Measurements from ENCODE around the gene GIMAP1. TPM values are rescaled to one million over a fixed set of nuclear protein-coding genes. Genes with fewer than 3 reads are reported as not detected.
A peak's percentile ranks its signal among the peaks of the same experiment; 100 is the strongest.

GIMAP1 gene
- total and polyA plus RNA-seq, 5 experiments from 2014 or later: 48.0 to 119 (median 87.4) TPM

GRCh38 chr7:150735596-150736358 is 19.4 kb downstream of the GIMAP1 start:
- Mint-ChIP-seq H3K4me3 (peak overlapping the region; percentile 88 to 100 (median 98)), H3K27ac (peak overlapping the region; percentile 93 to 100 (median 96)), H3K9me3 (peaks cover 0 to 5% (median 0%) of the 10 kb centered on the region in 9 donors), H3K4me1 (peaks cover 43 to 71% (median 66%) of the 10 kb centered on the region in 4 donors), H3K36me3 (peaks cover 29 to 33% (median 30%) of the 10 kb centered on the region in 3 donors), H3K27me3 (no peaks in the 10 kb centered on the region)
- no peak for DNase-seq
- POLR2A ChIA-PET: interaction anchor here (0.9 to 16.2 kb wide), 14 partner anchors 8 to 283 kb away, joined by 3 to 323 read pairs (median 6); partner anchors contain the start of genes GIMAP1, GIMAP4, GIMAP6 and GIMAP7
- ATAC-seq: peak; percentile 31 to 43

- peaks cover 40 to 43% (median 41%) of the 10 kb centered on the region in 3 donors for H3K36me3 Mint-ChIP-seq
- H3K9me3 Mint-ChIP-seq: peaks cover 0 to 5% (median 0%) of the 10 kb centered on the region in 9 donors
- DNase-seq: no peak
- H3K4me3 Mint-ChIP-seq: peak overlapping the region; percentile 88 to 100 (median 98)
- peak; percentile 15 to 31 for ATAC-seq
- peak overlapping the region; percentile 93 to 100 (median 96) for H3K27ac Mint-ChIP-seq
- POLR2A ChIA-PET: interaction anchor here (0.6 to 16.2 kb wide), 28 partner anchors 8 to 368 kb away, joined by 3 to 323 read pairs (median 6); partner anchors contain the start of genes GIMAP1, GIMAP2, GIMAP4 and GIMAP6
- no peaks in the 10 kb centered on the region for H3K27me3 Mint-ChIP-seq
- peaks cover 47 to 75% (median 68%) of the 10 kb centered on the region in 4 donors for H3K4me1 Mint-ChIP-seq
Measured at GRCh38 chr7:150736864-150737263, 20.5 kb downstream of the GIMAP1 start.

- Mint-ChIP-seq H3K27ac (peak within 1 kb of the TSS; percentile 93 to 100 (median 96)), H3K36me3 (peaks cover 46 to 47% (median 47%) of the 10 kb centered on the region in 3 donors), H3K27me3 (no peaks in the 10 kb centered on the region), H3K9me3 (peaks cover 0 to 5% (median 0%) of the 10 kb centered on the region in 9 donors), H3K4me3 (peak within 1 kb of the TSS; percentile 88 to 100 (median 98)), H3K4me1 (peaks cover 48 to 75% (median 68%) of the 10 kb centered on the region in 4 donors)
- POLR2A ChIA-PET: interaction anchor here (0.6 to 16.2 kb wide), 39 partner anchors 9 to 369 kb away, joined by 3 to 323 read pairs (median 5); partner anchors contain the start of genes GIMAP1, GIMAP2, GIMAP4 and GIMAP6
- DNase-seq: peak in 6 of 10 donors; percentile 27 to 60 (median 40)
- peak; percentile 67 to 76 for ATAC-seq
Measured at GRCh38 chr7:150737265-150738055, 21.0 kb downstream of the GIMAP1 start, which contains the start of gene GIMAP5. GIMAP5 (plus strand) TSS chr7:150737418; CDS start chr7:150740885, 3,467 bp downstream.

- Mint-ChIP-seq H3K4me1 (peaks cover 48 to 75% (median 68%) of the 10 kb centered on the region in 4 donors), H3K9me3 (peaks cover 0 to 5% (median 0%) of the 10 kb centered on the region in 9 donors), H3K36me3 (peaks cover 52 to 53% (median 52%) of the 10 kb centered on the region in 3 donors), H3K4me3 (peak overlapping the region; percentile 88 to 100 (median 98)), H3K27me3 (no peaks in the 10 kb centered on the region), H3K27ac (peak overlapping the region; percentile 93 to 100 (median 96))
- POLR2A ChIA-PET: interaction anchor here (0.8 to 16.2 kb wide), 29 partner anchors 8 to 370 kb away, joined by 3 to 323 read pairs (median 6); partner anchors contain the start of genes GIMAP1, GIMAP2, GIMAP4 and GIMAP6
- DNase-seq (peak in 1 of 10 donors; percentile 35), ATAC-seq (no peak)
Measured at GRCh38 chr7:150738092-150738491, 21.7 kb downstream of the GIMAP1 start.

- peaks cover 47 to 75% (median 68%) of the 10 kb centered on the region in 4 donors for H3K4me1 Mint-ChIP-seq
- peak overlapping the region; percentile 93 to 100 (median 96) for H3K27ac Mint-ChIP-seq
- DNase-seq (no peak), ATAC-seq (no peak)
- peak overlapping the region; percentile 88 to 100 (median 98) for H3K4me3 Mint-ChIP-seq
- POLR2A ChIA-PET: interaction anchor here (0.8 to 16.2 kb wide), 28 partner anchors 8 to 286 kb away, joined by 3 to 323 read pairs (median 6); partner anchors contain the start of genes GIMAP1, GIMAP2, GIMAP4 and GIMAP6
- peaks cover 0 to 5% (median 0%) of the 10 kb centered on the region in 9 donors for H3K9me3 Mint-ChIP-seq
- peaks cover 57 to 58% (median 57%) of the 10 kb centered on the region in 3 donors for H3K36me3 Mint-ChIP-seq
- H3K27me3 Mint-ChIP-seq: no peaks in the 10 kb centered on the region
Measured at GRCh38 chr7:150738591-150739001, 22.2 kb downstream of the GIMAP1 start.

- no peak for ATAC-seq
- POLR2A ChIA-PET: interaction anchor here (0.8 to 16.2 kb wide), 22 partner anchors 9 to 287 kb away, joined by 3 to 323 read pairs (median 8); partner anchors contain the start of genes GIMAP1, GIMAP2, GIMAP4 and GIMAP6
- Mint-ChIP-seq H3K4me3 (peak overlapping the region; percentile 88 to 100 (median 98)), H3K9me3 (peaks cover 0 to 5% (median 0%) of the 10 kb centered on the region in 9 donors), H3K36me3 (peaks cover 58 to 63% (median 62%) of the 10 kb centered on the region in 3 donors), H3K4me1 (peaks cover 47 to 75% (median 68%) of the 10 kb centered on the region in 4 donors), H3K27ac (peak overlapping the region; percentile 93 to 100 (median 96)), H3K27me3 (no peaks in the 10 kb centered on the region)
- no peak for DNase-seq
Measured at GRCh38 chr7:150739033-150739432, 22.6 kb downstream of the GIMAP1 start.

- DNase-seq: no peak
- no peaks in the 10 kb centered on the region for H3K27me3 Mint-ChIP-seq
Measured at GRCh38 chr7:150740053-150740452, 23.6 kb downstream of the GIMAP1 start.

GRCh38 chr7:150742286-150742968 is 26.0 kb downstream of the GIMAP1 start:
- POLR2A ChIA-PET: interaction anchor here (0.6 to 16.2 kb wide), 24 partner anchors 11 to 309 kb away, joined by 3 to 245 read pairs (median 6); partner anchors contain the start of genes GIMAP1, GIMAP2, GIMAP4 and GIMAP6
- Mint-ChIP-seq H3K4me3 (peak overlapping the region; percentile 88 to 100 (median 98)), H3K9me3 (peaks cover 0 to 5% (median 0%) of the 10 kb centered on the region in 9 donors), H3K27ac (peak overlapping the region; percentile 92 to 100 (median 96)), H3K36me3 (peaks cover 60 to 85% (median 77%) of the 10 kb centered on the region in 3 donors), H3K27me3 (no peaks in the 10 kb centered on the region), H3K4me1 (peaks cover 55 to 81% (median 73%) of the 10 kb centered on the region in 4 donors)
- ATAC-seq (no peak), DNase-seq (no peak)

More at GRCh38 chr7:150740053-150740452, 23.6 kb downstream of the GIMAP1 start:
- peak overlapping the region; percentile 92 to 100 (median 96) for H3K27ac Mint-ChIP-seq
- H3K4me3 Mint-ChIP-seq: peak overlapping the region; percentile 88 to 100 (median 98)
- no peak for ATAC-seq
- H3K36me3 Mint-ChIP-seq: peaks cover 58 to 72% (median 71%) of the 10 kb centered on the region in 3 donors
- POLR2A ChIA-PET: interaction anchor here (1.5 to 16.2 kb wide), 18 partner anchors 8 to 288 kb away, joined by 3 to 323 read pairs (median 64); partner anchors contain the start of genes GIMAP1, GIMAP2, GIMAP4 and GIMAP6
- H3K4me1 Mint-ChIP-seq: peaks cover 49 to 75% (median 68%) of the 10 kb centered on the region in 4 donors
- peaks cover 0 to 5% (median 0%) of the 10 kb centered on the region in 9 donors for H3K9me3 Mint-ChIP-seq

GRCh38 chr7:150744041-150744656 is 27.7 kb downstream of the GIMAP1 start:
- POLR2A ChIA-PET: interaction anchor here (0.7 to 16.2 kb wide), 30 partner anchors 8 to 314 kb away, joined by 3 to 245 read pairs (median 6); partner anchors contain the start of genes GIMAP1, GIMAP2, GIMAP4 and GIMAP6
- peaks cover 60 to 98% (median 90%) of the 10 kb centered on the region in 4 donors for H3K4me1 Mint-ChIP-seq
- peaks cover 44 to 71% (median 62%) of the 10 kb centered on the region in 3 donors for H3K36me3 Mint-ChIP-seq
- no peak for DNase-seq
- H3K4me3 Mint-ChIP-seq: peak overlapping the region; percentile 88 to 100 (median 98)
- no peaks in the 10 kb centered on the region for H3K27me3 Mint-ChIP-seq
- H3K27ac Mint-ChIP-seq: peak overlapping the region; percentile 92 to 100 (median 96)
- peaks cover 0 to 2% (median 0%) of the 10 kb centered on the region in 9 donors for H3K9me3 Mint-ChIP-seq
- ATAC-seq: no peak

GRCh38 chr7:150745086-150745485 is 28.7 kb downstream of the GIMAP1 start:
- Mint-ChIP-seq H3K9me3 (peaks cover 0 to 2% (median 0%) of the 10 kb centered on the region in 9 donors), H3K27ac (peak overlapping the region; percentile 92 to 100 (median 96)), H3K4me3 (peak overlapping the region; percentile 88 to 100 (median 98)), H3K4me1 (peaks cover 60 to 100% (median 97%) of the 10 kb centered on the region in 4 donors), H3K36me3 (peaks cover 37 to 63% (median 54%) of the 10 kb centered on the region in 3 donors), H3K27me3 (no peaks in the 10 kb centered on the region)
- no peak for DNase-seq
- ATAC-seq: no peak
- POLR2A ChIA-PET: interaction anchor here (0.6 to 16.2 kb wide), 21 partner anchors 7 to 875 kb away, joined by 3 to 245 read pairs (median 7); partner anchors contain the start of genes GIMAP1, GIMAP2, GIMAP4 and GIMAP5

Data from naive thymus-derived CD8-positive, alpha-beta T cell (primary cell).